Activated CD8-positive, alpha-beta T cell treated with anti-CD3 and anti-CD28 coated beads, Interleukin-2, amount 10 ng/mL, durations not matched to agents 7 days and 5 days (primary cell): ENCODE results near the gene DLG2. TPM values are rescaled to one million over a fixed set of nuclear protein-coding genes. Genes with fewer than 3 reads are reported as not detected.

Source experiments
- ATAC-seq: fragments of 150-1000 bp; cut with Tn5 transposase; one replicate; pipeline ENCODE4 v1.10.0; 2021; ENCODE audit warnings: moderate library complexity
- CTCF ChIA-PET: fragments of 350-600 bp; sonication (Branson Sonifier 250); formaldehyde crosslinking; loops from one replicate; lab custom pipeline; 2021; ENCODE audit warnings: antibody characterized with exemption; lab: Charles Lee
- POLR2A ChIA-PET: fragments of 350-600 bp; sonication (Branson Sonifier 250); formaldehyde crosslinking; loops from one replicate; lab custom pipeline; 2021; ENCODE audit warnings: antibody characterized with exemption; lab: Charles Lee
- DNase-seq: peaks from one replicate; pipeline ENCODE4 v3.0.0-alpha.2; 2020
- H3K27ac Mint-ChIP-seq: one replicate; pipeline ENCODE4 v1.8.0; 2021; ENCODE audit warnings: mild to moderate bottlenecking, mixed read lengths
- H3K27me3 Mint-ChIP-seq: one replicate; pipeline ENCODE4 v1.8.0; 2021; ENCODE audit warnings: low read depth, mixed read lengths
- H3K36me3 Mint-ChIP-seq: one replicate; pipeline ENCODE4 v1.8.0; 2021; ENCODE audit warnings: low read depth, mixed read lengths
- H3K4me1 Mint-ChIP-seq: one replicate; pipeline ENCODE4 v1.8.0; 2021; ENCODE audit warnings: low read depth, mixed read lengths
- H3K4me3 Mint-ChIP-seq: one replicate; pipeline ENCODE4 v1.8.0; 2021; ENCODE audit warnings: mild to moderate bottlenecking, mixed read lengths
- H3K9me3 Mint-ChIP-seq: one replicate; pipeline ENCODE4 v1.8.0; 2022; ENCODE audit warnings: mixed read lengths; ENCODE audit not compliant: insufficient read depth
- total RNA-seq, 2 experiments: library from RNA; stranded (reverse); gene quantifications; one replicate each; pipeline ENCODE4 v1.2.3, GENCODE V29; 2021

DLG2 gene
- total RNA-seq, 2 experiments from 2014 or later, result 1.3 to 1.6 TPM

- ATAC-seq (no peak), DNase-seq (no peak)
- Mint-ChIP-seq H3K36me3 (no peaks in the 10 kb centered on the region), H3K27me3 (no peaks in the 10 kb centered on the region), H3K27ac (no peak overlapping the region), H3K4me3 (no peak overlapping the region), H3K9me3 (peaks cover 5% of the 10 kb centered on the region), H3K4me1 (no peaks in the 10 kb centered on the region)
- ChIA-PET CTCF (no interaction called here), POLR2A (no interaction called here)
These were observed 1774.2 kb downstream of the DLG2 start for GRCh38 chr11:83852775-83853442.

- H3K9me3 Mint-ChIP-seq, result no peaks in the 10 kb centered on the region
- ATAC-seq (no peak), DNase-seq (no peak)
- H3K4me3 Mint-ChIP-seq, result no peak overlapping the region
- H3K27ac Mint-ChIP-seq, result no peak overlapping the region
- H3K4me1 Mint-ChIP-seq, result no peaks in the 10 kb centered on the region
- ChIA-PET CTCF (no interaction called here), POLR2A (no interaction called here)
- H3K27me3 Mint-ChIP-seq, result no peaks in the 10 kb centered on the region
- H3K36me3 Mint-ChIP-seq, result no peaks in the 10 kb centered on the region
These were observed 1775.1 kb downstream of the DLG2 start for GRCh38 chr11:83852012-83852411.

GRCh38 chr11:83847467-83848034, 1779.6 kb downstream of the DLG2 start:
- Mint-ChIP-seq H3K9me3 (no peaks in the 10 kb centered on the region), H3K4me3 (no peak overlapping the region), H3K4me1 (no peaks in the 10 kb centered on the region), H3K27ac (no peak overlapping the region), H3K36me3 (no peaks in the 10 kb centered on the region), H3K27me3 (no peaks in the 10 kb centered on the region)
- CTCF ChIA-PET, result interaction anchor here (1.1 kb wide), 1 partner anchor 11 kb away, joined by 3 read pairs; no protein-coding TSS in a partner anchor
- DNase-seq (no peak), ATAC-seq (no peak)
- POLR2A ChIA-PET, result no interaction called here

DNA sequence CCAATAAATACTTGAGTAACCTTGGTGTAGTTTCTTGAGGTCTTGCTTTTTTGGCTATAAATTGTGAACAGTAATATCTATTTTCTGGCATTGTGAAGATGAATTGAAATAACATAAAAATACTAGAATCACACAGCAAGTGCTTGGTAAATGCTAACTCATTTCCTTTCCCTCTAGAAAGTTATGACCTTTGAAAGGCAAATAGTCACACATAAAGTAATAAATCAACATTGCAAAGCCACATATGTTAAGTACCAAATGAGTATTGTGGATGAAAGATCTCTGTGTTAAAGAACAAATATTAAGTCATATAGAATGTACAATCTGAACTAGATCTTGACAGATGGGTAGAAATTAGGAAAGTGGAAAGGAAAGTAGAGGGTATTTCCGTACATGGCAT, 1781.3 kb downstream of the DLG2 start:
- no peak overlapping the region for H3K27ac Mint-ChIP-seq

DNA sequence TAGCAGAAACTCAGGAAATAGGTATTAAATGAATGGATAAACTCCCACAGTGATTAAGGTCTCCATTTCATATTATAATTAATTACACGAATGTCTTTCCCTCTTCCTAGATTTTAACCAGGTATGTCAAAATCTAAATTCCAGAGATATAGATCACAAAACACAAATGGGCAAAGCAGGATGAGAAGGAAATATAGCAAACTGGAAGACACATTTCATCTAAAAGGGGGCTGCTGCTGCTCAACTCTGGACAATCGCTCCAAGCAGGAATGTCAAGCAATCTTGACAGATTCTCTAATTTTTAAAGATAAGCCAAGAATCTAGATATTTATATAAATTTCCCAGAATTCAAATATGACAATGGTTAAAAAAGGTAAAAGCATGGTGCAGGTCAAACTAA, 1786.8 kb downstream of the DLG2 start:
- Mint-ChIP-seq H3K9me3 (no peaks in the 10 kb centered on the region), H3K27me3 (peaks cover 4% of the 10 kb centered on the region), H3K4me3 (no peak overlapping the region), H3K27ac (no peak overlapping the region), H3K4me1 (no peaks in the 10 kb centered on the region), H3K36me3 (no peaks in the 10 kb centered on the region)
- POLR2A ChIA-PET, result no interaction called here
- no peak for DNase-seq
- ATAC-seq, result no peak
- CTCF ChIA-PET, result no interaction called here

More for the DNA sequence above, 1781.3 kb downstream of the DLG2 start:
- Mint-ChIP-seq H3K27me3 (no peaks in the 10 kb centered on the region), H3K4me3 (no peak overlapping the region), H3K9me3 (no peaks in the 10 kb centered on the region), H3K36me3 (no peaks in the 10 kb centered on the region), H3K4me1 (no peaks in the 10 kb centered on the region)
- ATAC-seq (no peak), DNase-seq (no peak)
- POLR2A ChIA-PET, result no interaction called here
- CTCF ChIA-PET, result no interaction called here

DNA sequence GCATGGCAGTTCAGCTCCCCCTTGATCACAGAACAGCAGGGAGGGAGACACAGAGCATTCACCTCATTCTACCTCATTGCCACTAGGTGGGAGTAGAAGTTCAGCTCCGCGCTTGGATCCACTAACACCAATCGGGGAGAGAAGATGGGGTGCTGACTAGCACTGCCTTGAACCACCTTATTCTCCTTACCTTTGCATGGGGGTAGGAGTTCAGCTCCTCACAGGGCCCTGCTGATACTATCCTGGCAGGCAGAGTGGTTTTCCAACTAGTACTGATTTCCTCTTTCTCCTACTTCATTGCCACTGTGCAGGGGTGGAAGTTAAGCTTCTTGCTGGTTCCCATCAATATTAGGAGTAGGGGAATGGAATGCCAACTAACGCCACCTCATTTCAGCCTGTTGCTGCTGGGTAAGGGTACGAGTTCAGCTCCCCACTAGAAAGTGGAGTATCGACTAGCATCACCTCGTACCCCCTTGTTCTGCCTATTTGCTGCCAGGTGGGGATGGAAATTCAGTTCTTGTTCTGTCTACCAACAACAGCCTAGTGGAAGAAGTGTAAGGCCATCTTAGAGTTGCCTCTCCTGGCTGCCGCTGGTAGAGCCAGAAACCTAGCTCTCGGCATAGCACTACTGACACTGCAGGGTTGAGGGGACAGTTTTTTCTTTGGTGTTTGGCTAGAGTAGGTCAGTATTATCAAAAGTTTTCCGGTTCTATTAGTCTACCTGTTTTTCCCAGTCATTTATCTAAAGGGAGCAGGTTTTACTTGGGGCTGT, 1790.1 kb downstream of the DLG2 start:
- H3K27me3 Mint-ChIP-seq, result peaks cover 4% of the 10 kb centered on the region
- ChIA-PET POLR2A (no interaction called here), CTCF (interaction anchor here (0.7 to 2.5 kb wide), 6 partner anchors 9 to 729 kb away, joined by 3 to 11 read pairs (median 4); no protein-coding TSS in a partner anchor)
- ATAC-seq (peak; percentile 47), DNase-seq (peak; percentile 22)
- no peaks in the 10 kb centered on the region for H3K36me3 Mint-ChIP-seq
- H3K27ac Mint-ChIP-seq, result no peak overlapping the region
- no peaks in the 10 kb centered on the region for H3K4me1 Mint-ChIP-seq
- H3K9me3 Mint-ChIP-seq, result no peaks in the 10 kb centered on the region
- H3K4me3 Mint-ChIP-seq, result no peak overlapping the region

- ATAC-seq (no peak), DNase-seq (no peak)
- Mint-ChIP-seq H3K27ac (no peak overlapping the region), H3K36me3 (no peaks in the 10 kb centered on the region), H3K27me3 (peaks cover 4% of the 10 kb centered on the region), H3K4me3 (no peak overlapping the region), H3K9me3 (no peaks in the 10 kb centered on the region), H3K4me1 (no peaks in the 10 kb centered on the region)
- CTCF ChIA-PET, result interaction anchor here (0.7 to 2.5 kb wide), 5 partner anchors 8 to 729 kb away, joined by 3 to 11 read pairs (median 6); no protein-coding TSS in a partner anchor
- POLR2A ChIA-PET, result no interaction called here
These were observed 1791.1 kb downstream of the DLG2 start for GRCh38 chr11:83836065-83836464.

DNA sequence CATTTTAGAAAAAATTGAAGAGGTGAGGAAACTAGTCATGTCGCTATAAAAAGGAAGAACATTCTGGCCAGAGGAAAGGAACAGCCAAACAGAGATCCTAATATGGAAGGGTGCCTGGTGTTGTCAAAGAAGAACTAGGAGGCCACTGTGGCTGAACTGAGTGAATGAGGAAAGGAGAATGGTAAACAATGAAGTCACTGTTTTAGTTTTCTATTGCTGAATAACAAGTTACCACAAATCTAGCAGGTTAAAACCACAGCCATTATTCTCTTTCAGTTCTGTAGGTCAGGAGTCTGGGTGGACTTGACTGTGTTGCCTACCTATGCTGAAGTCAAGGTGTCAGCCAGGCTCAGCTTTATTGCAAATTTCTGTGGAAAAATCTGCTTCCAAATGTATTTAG, 1791.7 kb downstream of the DLG2 start:
- no peak for ATAC-seq

DNA sequence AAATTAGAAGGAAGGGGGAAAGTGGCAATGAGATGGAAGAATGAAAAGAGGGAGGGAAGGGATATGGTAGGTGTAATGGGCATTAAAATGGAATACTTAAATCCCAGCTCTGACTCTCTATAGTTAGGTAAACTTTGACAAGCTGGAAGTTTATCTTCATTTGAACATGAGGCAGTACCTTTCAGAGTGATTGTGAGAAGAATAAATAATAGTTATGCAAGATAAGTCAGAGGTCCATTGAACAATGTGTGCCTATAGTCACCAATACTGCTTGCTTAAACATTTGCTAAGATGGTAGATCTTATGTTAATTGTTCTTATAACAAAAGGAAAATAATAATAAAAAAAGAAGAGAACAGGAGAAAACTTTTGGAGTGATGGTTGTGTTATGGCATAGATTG, 1795.2 kb downstream of the DLG2 start:
- POLR2A ChIA-PET, result no interaction called here
- DNase-seq (no peak), ATAC-seq (no peak)
- H3K36me3 Mint-ChIP-seq, result no peaks in the 10 kb centered on the region
- H3K27me3 Mint-ChIP-seq, result no peaks in the 10 kb centered on the region
- CTCF ChIA-PET, result no interaction called here
- no peak overlapping the region for H3K4me3 Mint-ChIP-seq
- no peaks in the 10 kb centered on the region for H3K9me3 Mint-ChIP-seq
- H3K27ac Mint-ChIP-seq, result no peak overlapping the region
- no peaks in the 10 kb centered on the region for H3K4me1 Mint-ChIP-seq

More for the DNA sequence above, 1791.7 kb downstream of the DLG2 start:
- Mint-ChIP-seq H3K36me3 (no peaks in the 10 kb centered on the region), H3K4me3 (no peak overlapping the region), H3K9me3 (no peaks in the 10 kb centered on the region), H3K27ac (no peak overlapping the region), H3K27me3 (peaks cover 4% of the 10 kb centered on the region), H3K4me1 (no peaks in the 10 kb centered on the region)
- ChIA-PET POLR2A (no interaction called here), CTCF (no interaction called here)
- no peak for DNase-seq

DNA sequence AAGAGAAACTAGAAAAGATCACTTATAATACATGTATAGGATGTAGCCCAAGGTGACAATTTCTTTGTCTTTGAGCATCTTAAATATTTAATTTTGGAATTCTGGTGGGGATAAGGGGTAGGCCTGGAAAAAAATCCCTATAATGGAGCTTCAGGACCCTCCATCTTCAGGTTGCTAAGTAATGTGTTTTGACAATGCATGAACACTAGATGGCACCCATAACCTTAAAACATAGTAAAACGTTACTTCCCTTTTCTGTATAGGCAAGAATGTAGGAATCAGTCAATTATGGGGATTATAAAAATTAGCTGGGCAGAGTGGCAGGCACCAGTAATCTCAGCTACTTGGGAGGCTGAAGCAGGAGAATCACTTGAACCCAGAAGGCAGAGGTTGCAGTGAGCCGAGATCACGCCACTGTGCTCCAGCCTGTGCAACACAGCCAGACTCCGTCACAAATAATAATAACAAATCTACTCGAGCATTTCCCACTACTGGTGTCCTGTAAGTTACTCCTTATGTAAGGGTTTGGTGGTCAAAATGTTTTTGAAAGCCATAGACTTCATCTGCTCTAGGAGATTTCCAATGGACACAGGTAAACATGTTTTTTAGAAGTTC, 1799.1 kb downstream of the DLG2 start:
- Mint-ChIP-seq H3K4me3 (no peak overlapping the region), H3K36me3 (no peaks in the 10 kb centered on the region), H3K27ac (no peak overlapping the region), H3K27me3 (no peaks in the 10 kb centered on the region), H3K9me3 (no peaks in the 10 kb centered on the region), H3K4me1 (no peaks in the 10 kb centered on the region)
- ChIA-PET CTCF (interaction anchor here (0.6 to 1.8 kb wide), 7 partner anchors 9 to 577 kb away, joined by 3 to 11 read pairs (median 3); no protein-coding TSS in a partner anchor), POLR2A (no interaction called here)
- DNase-seq (no peak), ATAC-seq (no peak)

DNA sequence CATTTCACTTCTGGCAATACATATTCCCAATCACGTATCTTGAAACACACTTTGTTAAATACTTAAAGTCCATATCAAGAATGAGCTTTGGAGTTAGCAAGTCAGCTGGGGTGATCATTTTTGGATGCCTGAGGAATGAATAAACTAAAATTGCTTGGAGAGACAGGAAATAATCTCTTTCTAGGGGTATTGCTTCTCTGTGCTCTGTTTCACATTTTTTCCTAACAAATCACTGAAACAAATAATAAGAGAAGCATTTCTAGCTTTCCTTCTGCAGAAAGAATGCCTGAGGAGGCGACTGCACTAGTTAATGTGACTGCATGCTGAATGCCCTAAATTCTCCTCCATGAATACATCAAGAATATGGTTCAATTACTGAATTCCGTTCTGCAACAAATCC, 1799.6 kb downstream of the DLG2 start:
- ChIA-PET POLR2A (no interaction called here), CTCF (interaction anchor here (0.6 to 1.8 kb wide), 7 partner anchors 9 to 577 kb away, joined by 3 to 11 read pairs (median 3); no protein-coding TSS in a partner anchor)
- ATAC-seq (no peak), DNase-seq (no peak)
- no peak overlapping the region for H3K27ac Mint-ChIP-seq
- H3K36me3 Mint-ChIP-seq, result no peaks in the 10 kb centered on the region
- H3K9me3 Mint-ChIP-seq, result no peaks in the 10 kb centered on the region
- no peaks in the 10 kb centered on the region for H3K4me1 Mint-ChIP-seq
- H3K4me3 Mint-ChIP-seq, result no peak overlapping the region
- H3K27me3 Mint-ChIP-seq, result no peaks in the 10 kb centered on the region
